Kidney epithelial cell (primary cell): ENCODE data around the gene TMOD1. TPM values are rescaled to one million over a fixed set of nuclear protein-coding genes. Genes with fewer than 3 reads are reported as not detected.

Source experiments
- DNase-seq: peaks from one replicate; pipeline ENCODE4 v3.0.0-alpha.2; 2010; ENCODE audit warnings: low read depth
- H3K27me3 ChIP-seq: 2 replicates; pipeline ENCODE4 v1.6.0; 2011; ENCODE audit warnings: low read length; ENCODE audit not compliant: control insufficient read depth, insufficient read depth
- H3K36me3 ChIP-seq: 2 replicates; pipeline ENCODE4 v1.5.1; 2011; ENCODE audit warnings: low read length; ENCODE audit not compliant: control insufficient read depth, insufficient read depth
- H3K4me3 ChIP-seq: 2 replicates; pipeline ENCODE4 v1.5.1; 2011; ENCODE audit warnings: low read depth, mild to moderate bottlenecking, control low read depth, low read length
- CTCF ChIP-seq: IDR thresholded peaks from 2 replicates; pipeline ENCODE4 v1.5.1; 2011; ENCODE audit warnings: mild to moderate bottlenecking, moderate library complexity, low read length, control low read depth, inconsistent platforms; ENCODE audit not compliant: insufficient read depth, poor library complexity, severe bottlenecking
- total RNA-seq: library from RNA; depleted of rRNA; stranded (reverse); fragments of >200 nt; gene quantifications from 2 replicates; pipeline ENCODE4 v1.2.3, GENCODE V29; 2015

Gene TMOD1
- total RNA-seq, 1 donor from 2014 or later = 0.08 TPM

GRCh38 chr9:97529363-97530076 lies 28.1 kb downstream of the TMOD1 start:
- TF ChIP-seq CTCF = no peak
- H3K27me3 ChIP-seq = no peaks in the 10 kb centered on the region
- no peak overlapping the region for H3K4me3 ChIP-seq
- H3K36me3 ChIP-seq = no peaks in the 10 kb centered on the region
- no peak for DNase-seq

GRCh38 chr9:97531888-97532376 lies 30.5 kb downstream of the TMOD1 start:
- no peak for DNase-seq
- H3K27me3 ChIP-seq = peaks cover 4% of the 10 kb centered on the region
- TF ChIP-seq CTCF = no peak
- no peak overlapping the region for H3K4me3 ChIP-seq
- H3K36me3 ChIP-seq = no peaks in the 10 kb centered on the region

- Histone ChIP-seq H3K27me3 (peaks cover 4% of the 10 kb centered on the region), H3K36me3 (no peaks in the 10 kb centered on the region), H3K4me3 (no peak overlapping the region)
- DNase-seq = no peak
- no peak for TF ChIP-seq CTCF
Observed at GRCh38 chr9:97534185-97534584, 32.7 kb downstream of the TMOD1 start.

- H3K27me3 ChIP-seq = peaks cover 4% of the 10 kb centered on the region
- no peak overlapping the region for H3K4me3 ChIP-seq
- TF ChIP-seq CTCF = no peak
- DNase-seq = no peak
- H3K36me3 ChIP-seq = no peaks in the 10 kb centered on the region
Observed at GRCh38 chr9:97534961-97535594, 33.6 kb downstream of the TMOD1 start.

- DNase-seq = no peak
- Histone ChIP-seq H3K27me3 (peaks cover 4% of the 10 kb centered on the region), H3K36me3 (no peaks in the 10 kb centered on the region), H3K4me3 (no peak overlapping the region)
- no peak for TF ChIP-seq CTCF
Observed at GRCh38 chr9:97535771-97536170, 34.3 kb downstream of the TMOD1 start.

- peaks cover 4% of the 10 kb centered on the region for H3K27me3 ChIP-seq
- H3K4me3 ChIP-seq = no peak overlapping the region
- TF ChIP-seq CTCF = no peak
- H3K36me3 ChIP-seq = no peaks in the 10 kb centered on the region
- no peak for DNase-seq
Observed at GRCh38 chr9:97536480-97536879, 35.0 kb downstream of the TMOD1 start.
